HUES64 (cell line): ENCODE results near the gene BTBD7.

ENCODE experiments used
- H3K27ac ChIP-seq: 2 replicates; pipeline ENCODE4 v1.7.0; 2013; ENCODE audit warnings: low read depth, low read length, inconsistent platforms
- H3K27me3 ChIP-seq: 2 replicates; pipeline ENCODE4 v1.6.1; 2013; ENCODE audit warnings: mild to moderate bottlenecking, low read length; ENCODE audit not compliant: insufficient read depth
- H3K36me3 ChIP-seq: 2 replicates; pipeline ENCODE4 v1.6.1; 2013; ENCODE audit warnings: mild to moderate bottlenecking, low read length; ENCODE audit not compliant: insufficient read depth
- H3K4me1 ChIP-seq: 2 replicates; pipeline ENCODE4 v1.6.1; 2013; ENCODE audit warnings: mild to moderate bottlenecking, low read length, moderate library complexity; ENCODE audit not compliant: insufficient read depth
- H3K4me3 ChIP-seq: 2 replicates; pipeline ENCODE4 v1.5.1; 2013; ENCODE audit warnings: mild to moderate bottlenecking, low read length, moderate library complexity
- H3K9ac ChIP-seq: 2 replicates; pipeline ENCODE4 v1.6.1; 2013; ENCODE audit warnings: mild to moderate bottlenecking, low read depth, low read length
- H3K9me3 ChIP-seq: 2 replicates; pipeline ENCODE4 v1.6.1; 2013; ENCODE audit warnings: low read depth, low read length; ENCODE audit not compliant: insufficient read depth
- WGBS: fragments of 150-250, 120-280 bp; methylation state at CpG from one replicate; pipeline ENCODE4 v1.1.7; 2013; ENCODE audit warnings: missing lambda C conversion rate; 5-methylcytosine and 5-hydroxymethylcytosine counted together

BTBD7 gene

DNA sequence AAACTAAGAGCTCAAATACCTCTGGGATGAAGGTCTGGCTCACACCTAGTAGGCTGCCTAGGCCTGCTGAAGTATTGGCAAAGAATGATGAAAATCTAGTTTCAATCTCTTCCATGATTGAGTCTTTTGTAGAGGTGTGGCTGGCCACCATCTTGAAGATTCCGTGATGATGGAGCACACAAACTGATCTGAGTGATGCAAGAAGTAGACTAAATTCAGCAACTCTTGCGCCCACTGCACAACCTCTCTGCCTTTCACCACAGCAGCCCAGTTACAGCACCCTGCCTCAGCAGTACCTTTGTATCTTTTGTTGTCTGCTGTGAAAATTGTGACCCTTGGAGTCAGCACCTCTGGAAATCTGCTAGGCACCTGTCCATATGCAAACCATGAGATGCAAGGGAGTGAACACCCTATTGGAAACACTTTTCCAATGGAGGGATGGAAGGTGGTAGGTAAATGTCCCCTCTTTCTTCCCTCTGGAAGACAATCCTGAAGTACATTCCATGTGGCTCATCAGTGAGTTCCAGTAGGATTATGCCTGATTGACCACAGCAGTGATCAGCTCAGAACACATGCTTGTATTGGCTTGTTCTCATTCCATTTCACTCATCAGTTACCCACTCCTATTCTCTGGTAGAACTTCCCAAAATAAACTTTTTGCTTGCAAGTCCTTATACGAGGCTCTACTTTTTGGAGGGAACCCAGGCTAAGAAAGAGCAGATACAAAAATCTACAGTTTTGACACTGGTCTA is 58.6 kb downstream of the BTBD7 start:
- no peaks in the 10 kb centered on the region for H3K9me3 ChIP-seq
- no peak overlapping the region for H3K27ac ChIP-seq
- H3K4me3 ChIP-seq = no peak overlapping the region
- H3K4me1 ChIP-seq = no peaks in the 10 kb centered on the region
- H3K36me3 ChIP-seq = no peaks in the 10 kb centered on the region
- no peaks in the 10 kb centered on the region for H3K27me3 ChIP-seq
- H3K9ac ChIP-seq = no peak overlapping the region
- 97% methylated on average over 3 of the region's 3 CpGs for WGBS

DNA sequence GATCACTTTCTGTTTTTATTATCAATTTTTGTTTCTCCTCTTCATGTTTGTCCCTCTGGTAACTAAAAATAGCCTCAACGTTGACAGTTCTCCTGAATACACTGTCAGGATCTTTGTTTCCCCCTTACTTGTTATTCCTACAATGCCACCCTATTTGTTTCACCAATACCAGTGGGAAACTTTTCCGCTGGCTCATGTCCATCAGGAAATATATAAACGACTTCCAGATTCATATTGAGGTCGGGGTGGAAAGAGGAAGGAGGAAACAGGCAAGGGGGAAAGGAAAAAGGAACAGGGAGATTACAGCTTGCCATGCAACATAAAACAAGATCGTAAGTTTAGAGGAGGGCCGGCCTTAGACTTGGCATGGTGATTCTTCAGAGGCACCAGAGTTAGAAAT is 61.7 kb downstream of the BTBD7 start:
- no peak overlapping the region for H3K4me3 ChIP-seq
- H3K27me3 ChIP-seq = no peaks in the 10 kb centered on the region
- 94% methylated on average over 6 of the region's 6 CpGs for WGBS
- no peak overlapping the region for H3K27ac ChIP-seq
- H3K36me3 ChIP-seq = no peaks in the 10 kb centered on the region
- H3K9me3 ChIP-seq = no peaks in the 10 kb centered on the region
- H3K9ac ChIP-seq = no peak overlapping the region
- H3K4me1 ChIP-seq = no peaks in the 10 kb centered on the region

DNA sequence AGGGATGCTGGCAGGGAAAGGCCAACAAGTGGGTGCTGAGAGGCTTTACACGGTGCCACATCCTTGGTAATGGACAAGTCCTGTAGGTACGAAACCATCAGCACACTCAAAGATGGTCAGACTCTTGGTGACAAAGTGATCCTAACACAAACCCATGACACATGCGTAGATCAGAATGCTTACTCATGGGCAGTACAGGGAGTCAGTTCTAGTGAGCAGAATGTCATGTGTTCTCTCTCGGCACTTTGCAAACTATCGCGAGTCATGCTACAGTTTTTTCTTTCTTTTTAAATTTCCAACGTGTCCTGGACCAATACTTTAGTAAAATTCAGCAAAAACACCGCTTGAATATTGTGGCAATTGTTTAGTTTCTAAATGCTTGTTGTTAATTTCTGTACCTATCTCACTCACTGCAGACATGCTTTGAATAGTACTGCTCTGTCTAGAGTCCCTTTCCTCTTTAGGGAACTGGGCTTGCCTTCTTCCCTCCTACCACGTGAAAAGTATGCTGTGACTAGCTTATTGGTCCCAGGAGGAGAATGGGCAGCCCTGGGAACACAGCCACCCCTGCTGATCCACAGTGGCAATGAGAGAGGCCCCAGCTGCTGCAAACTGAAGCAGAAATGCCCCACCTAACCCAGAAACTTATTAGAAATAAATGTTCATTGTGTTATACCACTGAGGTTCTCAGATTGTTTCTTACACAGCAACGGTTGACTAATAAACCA is 63.3 kb downstream of the BTBD7 start:
- H3K4me3 ChIP-seq = no peak overlapping the region
- no peak overlapping the region for H3K9ac ChIP-seq
- no peaks in the 10 kb centered on the region for H3K4me1 ChIP-seq
- no peaks in the 10 kb centered on the region for H3K9me3 ChIP-seq
- no peak overlapping the region for H3K27ac ChIP-seq
- 89% methylated on average over 10 of the region's 10 CpGs for WGBS
- H3K36me3 ChIP-seq = no peaks in the 10 kb centered on the region
- no peaks in the 10 kb centered on the region for H3K27me3 ChIP-seq

DNA sequence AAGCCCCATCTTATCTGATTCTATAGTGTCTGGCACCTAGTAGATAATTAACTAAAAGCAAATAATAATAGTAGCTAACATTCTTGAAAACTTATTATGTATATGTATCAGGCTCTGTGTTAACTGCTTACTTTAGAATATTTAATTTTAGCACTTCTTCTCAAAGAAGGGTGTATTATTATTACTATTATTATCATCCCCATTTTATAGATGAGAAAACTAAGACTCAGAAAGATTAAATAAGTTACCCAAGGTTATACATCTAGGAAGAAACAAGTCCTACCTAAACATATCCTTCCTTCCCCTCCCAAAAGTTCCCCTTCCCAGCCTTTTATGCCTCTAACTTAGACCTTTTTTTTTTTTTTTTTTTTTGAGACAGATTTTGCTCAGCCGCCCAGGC is 64.4 kb downstream of the BTBD7 start:
- WGBS = 92% methylated on average over 1 of the region's 1 CpG

DNA sequence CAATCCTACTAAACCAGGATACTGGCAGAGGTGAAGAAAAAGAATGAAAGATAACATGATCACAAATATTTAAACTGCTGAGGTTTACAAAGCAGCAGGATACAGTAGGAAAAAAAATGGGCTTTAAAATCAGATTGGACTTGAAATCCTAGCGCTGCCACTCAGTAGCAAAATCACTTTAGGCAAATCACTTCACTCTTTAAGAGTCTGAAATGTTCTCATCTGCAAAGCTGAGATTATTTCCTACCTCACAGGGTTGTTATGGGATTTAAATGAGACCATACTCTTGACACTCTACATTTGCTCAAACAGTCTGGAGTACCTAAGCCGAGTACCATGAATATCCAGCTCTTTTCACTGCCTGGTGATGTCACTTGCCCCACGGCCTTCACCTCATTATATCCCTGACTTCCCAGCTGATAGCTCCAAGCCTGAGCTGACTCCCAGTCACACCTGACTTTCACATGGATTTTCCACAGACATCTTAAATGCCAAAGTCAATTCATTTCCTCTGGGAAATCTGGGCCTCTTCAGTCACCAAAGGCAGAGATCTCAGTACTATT is 65.6 kb downstream of the BTBD7 start:
- Histone ChIP-seq H3K4me3 (no peak overlapping the region), H3K36me3 (peaks cover 19% of the 10 kb centered on the region), H3K4me1 (no peaks in the 10 kb centered on the region), H3K9ac (no peak overlapping the region), H3K9me3 (no peaks in the 10 kb centered on the region), H3K27ac (no peak overlapping the region), H3K27me3 (no peaks in the 10 kb centered on the region)
- 87% methylated on average over 3 of the region's 3 CpGs for WGBS

More for the DNA sequence above, 64.4 kb downstream of the BTBD7 start:
- no peak overlapping the region for H3K27ac ChIP-seq
- no peak overlapping the region for H3K4me3 ChIP-seq
- no peaks in the 10 kb centered on the region for H3K9me3 ChIP-seq
- H3K9ac ChIP-seq = no peak overlapping the region
- H3K27me3 ChIP-seq = no peaks in the 10 kb centered on the region
- no peaks in the 10 kb centered on the region for H3K4me1 ChIP-seq
- peaks cover 7% of the 10 kb centered on the region for H3K36me3 ChIP-seq

DNA sequence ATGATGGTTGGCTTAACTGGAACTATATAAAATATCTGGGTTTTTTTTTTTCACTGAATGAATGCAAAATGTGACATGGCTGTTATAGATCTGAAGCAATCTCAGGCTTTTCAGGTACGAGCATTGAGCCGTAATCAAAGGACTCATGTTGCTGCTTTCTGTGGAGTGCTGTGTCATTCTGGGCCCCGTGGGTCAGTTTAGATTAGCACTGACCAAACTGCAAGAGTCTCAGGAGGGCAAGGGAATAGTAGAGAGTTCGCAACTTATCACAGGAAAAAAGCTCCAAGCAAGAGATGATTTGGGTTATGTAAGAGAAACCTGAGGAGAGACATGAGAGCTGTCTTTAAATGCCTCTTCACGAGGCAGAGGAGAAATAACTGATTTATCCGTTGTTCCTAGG is 66.7 kb downstream of the BTBD7 start:
- 91% methylated on average over 6 of the region's 6 CpGs for WGBS
- Histone ChIP-seq H3K27me3 (no peaks in the 10 kb centered on the region), H3K9ac (no peak overlapping the region), H3K4me1 (no peaks in the 10 kb centered on the region), H3K4me3 (no peak overlapping the region), H3K36me3 (peaks cover 25% of the 10 kb centered on the region), H3K27ac (no peak overlapping the region), H3K9me3 (no peaks in the 10 kb centered on the region)

DNA sequence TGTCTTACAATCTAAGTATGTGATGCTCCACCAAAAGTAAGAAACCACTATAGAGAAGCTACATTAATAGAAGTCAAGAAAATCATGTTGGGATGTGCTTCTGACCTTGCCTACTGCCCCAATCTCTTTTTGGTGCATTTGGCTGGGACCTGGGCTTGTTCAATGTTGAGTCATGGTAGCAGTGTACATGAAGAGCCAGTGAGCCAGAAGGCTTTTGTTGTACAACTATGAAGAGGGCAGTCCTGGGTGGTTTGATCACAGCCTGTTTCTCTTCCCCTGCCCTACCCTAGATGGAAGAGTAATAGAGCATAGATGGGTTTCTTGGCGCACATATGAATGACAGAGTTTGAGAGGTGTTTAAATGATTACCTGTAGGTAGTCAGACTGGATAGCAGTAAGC is 69.4 kb downstream of the BTBD7 start:
- H3K4me1 ChIP-seq = no peaks in the 10 kb centered on the region
- peaks cover 32% of the 10 kb centered on the region for H3K36me3 ChIP-seq
- no peak overlapping the region for H3K4me3 ChIP-seq
- H3K27me3 ChIP-seq = no peaks in the 10 kb centered on the region
- whole genome bisulfite sequencing = 91% methylated on average over 1 of the region's 1 CpG
- no peaks in the 10 kb centered on the region for H3K9me3 ChIP-seq
- H3K9ac ChIP-seq = no peak overlapping the region
- H3K27ac ChIP-seq = no peak overlapping the region

DNA sequence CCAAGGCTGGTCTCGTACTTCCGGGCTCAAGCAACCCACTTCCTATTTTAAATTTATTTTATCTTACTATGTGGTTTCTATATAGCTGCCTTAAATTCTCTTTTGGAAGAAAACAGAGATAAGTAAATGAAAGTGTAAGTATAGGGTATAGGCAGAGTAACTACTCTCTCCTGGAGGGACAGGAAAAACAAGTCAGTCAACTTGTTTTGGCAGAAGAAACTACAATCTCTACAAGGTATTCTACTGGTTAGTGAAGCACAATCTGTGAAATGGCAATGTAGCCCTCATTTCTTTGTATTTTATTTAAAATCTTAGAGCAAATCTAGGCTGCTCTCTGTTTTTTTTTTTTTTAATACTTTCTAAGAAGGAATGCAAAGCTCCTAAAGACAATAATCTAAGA is 70.4 kb downstream of the BTBD7 start:
- no peak overlapping the region for H3K9ac ChIP-seq
- whole genome bisulfite sequencing = no CpG with 5 or more reads among the region's 2 CpGs
- H3K9me3 ChIP-seq = no peaks in the 10 kb centered on the region
- no peaks in the 10 kb centered on the region for H3K27me3 ChIP-seq
- H3K4me1 ChIP-seq = no peaks in the 10 kb centered on the region
- peaks cover 37% of the 10 kb centered on the region for H3K36me3 ChIP-seq
- no peak overlapping the region for H3K27ac ChIP-seq
- H3K4me3 ChIP-seq = no peak overlapping the region

DNA sequence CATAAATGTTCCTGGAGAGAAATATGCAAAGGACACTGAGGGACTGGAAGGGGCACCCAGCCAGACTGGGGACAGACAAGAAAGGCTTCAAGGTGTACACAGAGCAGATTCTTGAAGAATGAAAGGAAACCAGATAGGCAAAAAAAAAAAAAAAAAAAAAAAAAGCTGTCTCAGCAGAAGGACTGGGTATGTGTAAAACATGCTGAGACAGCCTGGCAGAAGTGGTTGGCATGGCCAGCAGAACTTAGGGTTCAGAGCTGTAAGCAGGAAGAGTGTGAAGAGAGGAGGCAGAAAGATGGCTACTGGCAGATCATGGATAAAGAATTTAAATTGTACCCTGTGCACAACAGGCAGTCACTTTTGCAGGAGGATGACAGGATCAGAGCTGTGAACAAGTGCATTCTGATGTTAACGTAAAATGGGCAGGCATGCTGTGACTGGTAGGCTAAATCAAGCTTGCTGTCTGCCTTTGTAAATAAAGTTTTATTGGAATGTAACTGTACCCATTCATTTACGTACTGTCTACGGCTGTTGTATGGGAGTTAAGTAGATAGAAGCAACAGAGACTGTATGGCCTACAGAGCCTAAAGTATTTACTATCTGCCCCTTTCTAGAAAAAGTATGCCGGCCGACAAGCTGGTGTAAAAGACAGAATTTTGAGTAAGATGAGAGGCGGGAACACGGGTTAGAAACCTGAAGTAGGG is 83.6 kb downstream of the BTBD7 start:
- no peak overlapping the region for H3K27ac ChIP-seq
- 88% methylated on average over 7 of the region's 7 CpGs for WGBS
- no peak overlapping the region for H3K9ac ChIP-seq
- H3K27me3 ChIP-seq = no peaks in the 10 kb centered on the region
- no peaks in the 10 kb centered on the region for H3K9me3 ChIP-seq
- no peak overlapping the region for H3K4me3 ChIP-seq
- no peaks in the 10 kb centered on the region for H3K4me1 ChIP-seq
- H3K36me3 ChIP-seq = peaks cover 84% of the 10 kb centered on the region

DNA sequence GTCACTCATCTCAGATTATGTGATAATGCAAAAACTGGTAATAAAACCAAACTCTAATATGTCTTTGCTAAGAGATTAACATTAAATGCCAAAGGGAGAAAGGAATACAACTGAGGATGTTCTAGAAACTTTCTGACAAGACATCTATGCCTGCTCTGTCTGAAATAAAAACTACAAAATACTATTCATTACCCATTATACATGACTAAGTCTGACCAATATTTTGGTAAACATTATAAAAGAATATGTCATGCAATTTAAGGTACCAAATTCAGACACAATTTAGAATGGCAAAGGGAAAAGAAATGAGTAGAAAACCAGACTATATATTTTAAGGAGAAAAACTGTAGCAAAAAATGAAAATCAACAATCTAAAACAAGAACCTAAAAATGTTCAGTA is 86.3 kb downstream of the BTBD7 start:
- H3K9me3 ChIP-seq = no peaks in the 10 kb centered on the region
- H3K27me3 ChIP-seq = no peaks in the 10 kb centered on the region
- H3K36me3 ChIP-seq = peaks cover 86% of the 10 kb centered on the region
- H3K9ac ChIP-seq = no peak overlapping the region
- no peaks in the 10 kb centered on the region for H3K4me1 ChIP-seq
- H3K27ac ChIP-seq = no peak overlapping the region
- no peak overlapping the region for H3K4me3 ChIP-seq

DNA sequence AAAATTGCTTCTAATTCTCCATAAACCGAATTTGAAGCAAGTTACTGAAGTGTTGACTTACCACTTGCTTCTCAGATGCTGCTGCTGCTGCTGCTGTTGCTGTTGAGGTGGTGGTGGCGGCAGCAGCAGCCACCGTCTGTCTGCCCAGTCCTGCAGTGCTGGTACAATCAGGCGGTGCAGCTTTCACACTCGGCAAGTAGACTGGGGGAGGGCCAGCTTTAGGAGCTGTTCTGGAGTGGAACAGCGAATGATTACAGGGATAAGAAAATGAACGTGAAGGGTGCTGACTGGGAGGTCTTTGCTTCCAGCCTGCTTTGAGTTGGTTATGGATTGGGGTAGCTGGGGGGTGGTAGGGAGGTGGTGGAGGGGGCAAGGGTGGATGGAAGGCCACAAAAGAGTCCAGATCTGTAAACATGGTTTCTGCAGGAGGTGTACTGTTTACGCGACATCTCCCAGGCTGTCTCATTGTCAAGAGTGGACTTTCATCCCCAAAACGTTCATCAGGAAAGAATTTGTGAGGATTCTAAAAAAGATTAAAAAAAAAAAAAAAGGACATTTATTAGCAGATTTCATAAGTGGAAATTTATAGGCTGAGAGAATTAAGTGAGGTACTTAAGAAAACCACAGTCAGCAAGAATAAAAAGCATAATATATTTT is 86.9 kb downstream of the BTBD7 start:
- Histone ChIP-seq H3K9ac (no peak overlapping the region), H3K36me3 (peaks cover 86% of the 10 kb centered on the region), H3K27me3 (no peaks in the 10 kb centered on the region), H3K27ac (no peak overlapping the region), H3K9me3 (no peaks in the 10 kb centered on the region), H3K4me1 (no peaks in the 10 kb centered on the region), H3K4me3 (no peak overlapping the region)
- WGBS = 94% methylated on average over 10 of the region's 10 CpGs
